Measurements from ENCODE around the gene ACAD9. TPM values are rescaled to one million over a fixed set of nuclear protein-coding genes. Genes with fewer than 3 reads are reported as not detected.

Gene ACAD9
- polyA plus RNA-seq, 2 donors = 25.6 to 30.8 TPM

DNA sequence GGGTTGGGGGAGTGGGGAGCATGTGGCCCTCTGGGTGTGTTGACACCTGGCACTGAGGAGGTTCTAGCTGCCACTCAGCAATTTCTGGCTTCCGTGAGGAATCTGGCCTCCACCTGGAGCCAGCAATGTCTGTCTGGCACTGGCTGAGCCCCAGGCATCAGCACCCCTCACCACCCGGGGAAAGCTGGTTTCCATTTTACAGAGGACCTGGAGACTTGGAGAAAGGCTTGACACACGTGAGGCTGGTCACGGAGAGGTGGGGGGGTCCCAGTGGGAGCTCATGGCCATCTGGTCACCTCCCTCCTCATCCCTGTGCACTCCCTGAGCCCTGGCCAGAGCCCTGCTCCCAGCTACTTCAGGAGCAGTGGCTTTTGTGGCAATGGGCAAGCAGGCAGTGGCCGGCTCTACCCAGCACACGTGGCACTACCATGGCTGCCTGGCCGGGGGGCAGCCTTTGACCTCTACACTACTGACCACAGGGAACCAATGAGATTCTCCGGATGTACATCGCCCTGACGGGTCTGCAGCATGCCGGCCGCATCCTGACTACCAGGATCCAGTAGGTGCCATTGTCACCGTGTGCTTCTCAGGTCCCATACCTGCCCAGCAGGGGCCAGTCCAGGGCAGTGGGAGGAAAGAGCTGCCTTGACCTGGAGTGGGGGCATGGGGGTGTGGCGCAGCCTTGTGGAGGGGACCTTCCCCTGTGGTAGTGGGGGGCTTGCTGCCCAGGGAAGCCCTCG, 28.5 kb downstream of the ACAD9 start:
- Histone ChIP-seq H3K4me1 (ENCODE audit: control insufficient read depth in 2 of 2, insufficient read depth in 2 of 2, low read length in 1 of 2) (no peaks in the 10 kb centered on the region), H3K4me3 (ENCODE audit: low read depth in 1 of 2, low read length in 2 of 2) (no peak overlapping the region), H3K27ac (ENCODE audit: low read depth in 2 of 2, low read length in 1 of 2) (no peak overlapping the region), H3K36me3 (ENCODE audit: control insufficient read depth in 2 of 2, insufficient read depth in 2 of 2, low read length in 1 of 2) (peaks cover 31 to 72% of the 10 kb centered on the region in 2 donors), H3K27me3 (ENCODE audit: control insufficient read depth in 1 of 2, insufficient read depth in 2 of 2, low read length in 2 of 2) (no peaks in the 10 kb centered on the region), H3K9me3 (ENCODE audit: control insufficient read depth in 2 of 2, insufficient read depth in 1 of 2, low read depth in 1 of 2, low read length in 1 of 2) (no peaks in the 10 kb centered on the region)
- WGBS, 2 donors = 90 to 94% methylated on average over 15 of the region's 15 CpGs

DNA sequence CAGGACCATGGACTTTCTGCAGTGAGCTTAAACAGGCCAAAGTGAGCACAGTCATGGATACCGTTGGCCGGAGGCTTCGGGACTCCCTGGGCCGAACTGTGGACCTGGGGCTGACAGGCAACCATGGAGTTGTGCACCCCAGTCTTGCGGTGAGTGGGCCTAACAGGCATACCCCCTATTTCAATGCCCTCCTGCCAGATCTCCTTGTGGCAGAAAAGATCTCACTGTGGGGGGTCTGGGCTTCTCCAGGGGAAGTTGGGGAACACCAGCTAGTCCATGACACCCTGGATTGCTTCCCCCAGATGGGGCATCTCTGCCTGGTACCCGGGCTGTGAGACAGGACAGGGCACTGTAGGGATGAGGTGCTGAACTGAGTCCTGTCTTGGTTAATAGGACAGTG, 29.5 kb downstream of the ACAD9 start:
- no peak overlapping the region for H3K27ac ChIP-seq (ENCODE audit: low read depth in 2 of 2, low read length in 1 of 2)
- H3K9me3 ChIP-seq (ENCODE audit: control insufficient read depth in 2 of 2, insufficient read depth in 1 of 2, low read depth in 1 of 2, low read length in 1 of 2) = no peaks in the 10 kb centered on the region
- WGBS, 2 donors = 89 to 98% methylated on average over 6 of the region's 6 CpGs
- no peaks in the 10 kb centered on the region for H3K27me3 ChIP-seq (ENCODE audit: control insufficient read depth in 1 of 2, insufficient read depth in 2 of 2, low read length in 2 of 2)
- H3K36me3 ChIP-seq (ENCODE audit: control insufficient read depth in 2 of 2, insufficient read depth in 2 of 2, low read length in 1 of 2) = peaks cover 37 to 70% of the 10 kb centered on the region in 2 donors
- H3K4me3 ChIP-seq (ENCODE audit: low read depth in 1 of 2, low read length in 2 of 2) = no peak overlapping the region
- no peaks in the 10 kb centered on the region for H3K4me1 ChIP-seq (ENCODE audit: control insufficient read depth in 2 of 2, insufficient read depth in 2 of 2, low read length in 1 of 2)

DNA sequence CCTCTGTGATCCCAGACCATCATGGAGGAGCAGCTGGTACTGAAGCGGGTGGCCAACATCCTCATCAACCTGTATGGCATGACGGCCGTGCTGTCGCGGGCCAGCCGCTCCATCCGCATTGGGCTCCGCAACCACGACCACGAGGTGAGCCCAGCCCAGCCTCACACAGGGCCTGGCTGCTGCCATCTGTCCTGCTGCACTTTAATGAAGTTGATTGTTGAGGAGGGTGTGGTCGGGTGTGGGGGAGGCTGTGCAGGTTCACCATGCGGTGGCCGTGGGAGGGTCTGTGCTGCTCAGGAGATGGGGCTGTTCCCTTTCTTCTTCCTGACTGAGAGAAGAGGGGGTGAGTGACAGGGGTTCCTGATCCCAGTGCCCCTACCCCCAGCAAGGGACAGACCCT, 30.6 kb downstream of the ACAD9 start:
- H3K36me3 ChIP-seq (ENCODE audit: control insufficient read depth in 2 of 2, insufficient read depth in 2 of 2, low read length in 1 of 2) = peaks cover 41 to 67% of the 10 kb centered on the region in 2 donors
- 87 to 92% methylated on average over 13 of the region's 13 CpGs for WGBS, 2 donors
- H3K4me1 ChIP-seq (ENCODE audit: control insufficient read depth in 2 of 2, insufficient read depth in 2 of 2, low read length in 1 of 2) = no peaks in the 10 kb centered on the region
- H3K27ac ChIP-seq (ENCODE audit: low read depth in 2 of 2, low read length in 1 of 2) = no peak overlapping the region
- no peak overlapping the region for H3K4me3 ChIP-seq (ENCODE audit: low read depth in 1 of 2, low read length in 2 of 2)
- no peaks in the 10 kb centered on the region for H3K27me3 ChIP-seq (ENCODE audit: control insufficient read depth in 1 of 2, insufficient read depth in 2 of 2, low read length in 2 of 2)
- no peaks in the 10 kb centered on the region for H3K9me3 ChIP-seq (ENCODE audit: control insufficient read depth in 2 of 2, insufficient read depth in 1 of 2, low read depth in 1 of 2, low read length in 1 of 2)

DNA sequence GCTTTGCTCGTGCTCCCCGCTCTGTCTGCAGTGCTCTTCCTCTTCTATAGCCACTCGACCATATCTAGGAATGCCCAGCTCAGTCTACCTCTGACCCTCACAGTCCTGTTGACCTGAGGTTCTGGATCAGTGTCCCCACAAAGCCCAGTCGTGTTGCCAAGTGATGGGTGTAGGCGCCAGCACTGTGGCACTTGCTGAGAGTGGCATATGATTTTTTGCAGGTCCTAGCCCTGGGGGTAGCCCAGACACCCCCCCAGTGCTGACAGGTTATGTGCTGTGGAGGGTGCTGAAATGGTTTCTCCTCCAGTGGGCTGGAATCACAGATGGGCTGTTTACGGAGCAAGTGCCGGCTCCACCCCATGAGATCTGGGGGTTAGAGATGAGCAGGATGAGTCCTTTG, 32.5 kb downstream of the ACAD9 start:
- Histone ChIP-seq H3K9me3 (ENCODE audit: control insufficient read depth in 2 of 2, insufficient read depth in 1 of 2, low read depth in 1 of 2, low read length in 1 of 2) (no peaks in the 10 kb centered on the region), H3K27me3 (ENCODE audit: control insufficient read depth in 1 of 2, insufficient read depth in 2 of 2, low read length in 2 of 2) (no peaks in the 10 kb centered on the region), H3K4me1 (ENCODE audit: control insufficient read depth in 2 of 2, insufficient read depth in 2 of 2, low read length in 1 of 2) (no peaks in the 10 kb centered on the region), H3K36me3 (ENCODE audit: control insufficient read depth in 2 of 2, insufficient read depth in 2 of 2, low read length in 1 of 2) (peaks cover 35 to 55% of the 10 kb centered on the region in 2 donors), H3K4me3 (ENCODE audit: low read depth in 1 of 2, low read length in 2 of 2) (no peak overlapping the region), H3K27ac (ENCODE audit: low read depth in 2 of 2, low read length in 1 of 2) (no peak overlapping the region)
- WGBS, 2 donors = 90 to 95% methylated on average over 7 of the region's 7 CpGs

- H3K27ac ChIP-seq (ENCODE audit: low read depth in 2 of 2, low read length in 1 of 2) = no peak overlapping the region
- no peaks in the 10 kb centered on the region for H3K4me1 ChIP-seq (ENCODE audit: control insufficient read depth in 2 of 2, insufficient read depth in 2 of 2, low read length in 1 of 2)
- H3K9me3 ChIP-seq (ENCODE audit: control insufficient read depth in 2 of 2, insufficient read depth in 1 of 2, low read depth in 1 of 2, low read length in 1 of 2) = no peaks in the 10 kb centered on the region
- WGBS, 2 donors = 85 to 89% methylated on average over 10 of the region's 10 CpGs
- no peaks in the 10 kb centered on the region for H3K27me3 ChIP-seq (ENCODE audit: control insufficient read depth in 1 of 2, insufficient read depth in 2 of 2, low read length in 2 of 2)
- H3K36me3 ChIP-seq (ENCODE audit: control insufficient read depth in 2 of 2, insufficient read depth in 2 of 2, low read length in 1 of 2) = peaks cover 25% of the 10 kb centered on the region in 2 donors
- no peak overlapping the region for H3K4me3 ChIP-seq (ENCODE audit: low read depth in 1 of 2, low read length in 2 of 2)
These were observed 35.7 kb downstream of the ACAD9 start for GRCh38 chr3:128914966-128915645.

- Histone ChIP-seq H3K4me1 (ENCODE audit: control insufficient read depth in 2 of 2, insufficient read depth in 2 of 2, low read length in 1 of 2) (no peaks in the 10 kb centered on the region), H3K4me3 (ENCODE audit: low read depth in 1 of 2, low read length in 2 of 2) (no peak overlapping the region), H3K27ac (ENCODE audit: low read depth in 2 of 2, low read length in 1 of 2) (no peak overlapping the region), H3K27me3 (ENCODE audit: control insufficient read depth in 1 of 2, insufficient read depth in 2 of 2, low read length in 2 of 2) (no peaks in the 10 kb centered on the region), H3K9me3 (ENCODE audit: control insufficient read depth in 2 of 2, insufficient read depth in 1 of 2, low read depth in 1 of 2, low read length in 1 of 2) (no peaks in the 10 kb centered on the region), H3K36me3 (ENCODE audit: control insufficient read depth in 2 of 2, insufficient read depth in 2 of 2, low read length in 1 of 2) (peaks cover 16 to 21% of the 10 kb centered on the region in 2 donors)
- 63 to 69% methylated on average over 2 of the region's 2 CpGs for WGBS, 2 donors
These were observed 37.9 kb downstream of the ACAD9 start for GRCh38 chr3:128917291-128917690.

DNA sequence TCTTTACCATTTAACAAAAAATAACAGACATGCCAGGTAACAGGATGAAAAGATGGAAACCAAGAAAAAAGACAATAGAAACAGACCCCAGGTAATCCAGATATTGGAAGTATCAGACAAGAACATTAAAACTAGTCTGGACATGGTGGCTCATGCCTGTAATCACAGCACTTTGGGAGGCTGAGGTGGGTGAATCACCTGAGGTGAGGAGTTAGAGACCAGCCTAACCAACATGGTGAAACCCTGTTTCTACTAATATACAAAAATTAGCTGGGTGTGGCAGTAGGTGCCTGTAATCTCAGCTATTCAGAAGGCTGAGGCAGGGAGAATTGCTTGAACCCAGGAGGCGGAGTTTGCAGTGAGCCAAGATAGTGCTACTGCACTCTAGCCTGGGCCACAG, 40.6 kb downstream of the ACAD9 start:
- no peaks in the 10 kb centered on the region for H3K4me1 ChIP-seq (ENCODE audit: control insufficient read depth in 2 of 2, insufficient read depth in 2 of 2, low read length in 1 of 2)
- no peak overlapping the region for H3K27ac ChIP-seq (ENCODE audit: low read depth in 2 of 2, low read length in 1 of 2)
- H3K9me3 ChIP-seq (ENCODE audit: control insufficient read depth in 2 of 2, insufficient read depth in 1 of 2, low read depth in 1 of 2, low read length in 1 of 2) = peaks cover 0 to 3% of the 10 kb centered on the region in 2 donors
- H3K27me3 ChIP-seq (ENCODE audit: control insufficient read depth in 1 of 2, insufficient read depth in 2 of 2, low read length in 2 of 2) = no peaks in the 10 kb centered on the region
- H3K36me3 ChIP-seq (ENCODE audit: control insufficient read depth in 2 of 2, insufficient read depth in 2 of 2, low read length in 1 of 2) = peaks cover 2 to 4% of the 10 kb centered on the region in 2 donors
- no peak overlapping the region for H3K4me3 ChIP-seq (ENCODE audit: low read depth in 1 of 2, low read length in 2 of 2)
- 100% methylated on average over 1 of the region's 1 CpG for WGBS, 2 donors

DNA sequence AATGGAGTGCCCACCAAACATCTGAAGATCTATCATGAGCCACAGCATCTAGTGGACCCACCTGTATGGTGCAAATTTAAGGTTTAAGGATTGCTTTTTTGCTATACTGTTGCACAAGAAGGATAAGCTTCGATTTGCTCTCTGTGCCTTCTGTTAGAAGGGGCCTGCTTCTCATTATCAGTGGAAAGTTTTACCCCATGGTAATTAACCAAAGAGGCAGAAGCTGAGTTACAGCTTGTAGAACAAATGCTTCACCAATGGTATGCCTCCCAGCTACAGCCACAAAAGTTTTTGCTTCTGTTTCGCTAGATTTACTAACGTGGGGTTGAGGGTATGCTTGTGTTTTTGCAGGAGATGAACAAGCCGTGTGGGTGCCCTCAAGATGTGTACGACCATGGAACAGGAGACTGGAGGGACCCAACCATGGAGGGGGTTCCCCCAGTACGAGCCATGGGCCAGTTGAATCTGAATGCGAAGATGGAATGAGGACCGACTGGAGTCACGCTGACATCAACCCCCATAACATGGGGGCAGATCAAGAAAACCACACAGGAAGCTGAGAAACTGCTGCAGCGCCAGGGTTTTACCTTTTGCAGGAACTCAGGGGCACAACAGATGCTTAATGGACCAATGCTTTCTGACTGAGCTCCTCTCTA, 43.5 kb downstream of the ACAD9 start:
- no peak overlapping the region for H3K27ac ChIP-seq (ENCODE audit: low read depth in 2 of 2, low read length in 1 of 2)
- H3K4me1 ChIP-seq (ENCODE audit: control insufficient read depth in 2 of 2, insufficient read depth in 2 of 2, low read length in 1 of 2) = no peaks in the 10 kb centered on the region
- peaks cover 0 to 5% of the 10 kb centered on the region in 2 donors for H3K9me3 ChIP-seq (ENCODE audit: control insufficient read depth in 2 of 2, insufficient read depth in 1 of 2, low read depth in 1 of 2, low read length in 1 of 2)
- no peak overlapping the region for H3K4me3 ChIP-seq (ENCODE audit: low read depth in 1 of 2, low read length in 2 of 2)
- H3K36me3 ChIP-seq (ENCODE audit: control insufficient read depth in 2 of 2, insufficient read depth in 2 of 2, low read length in 1 of 2) = no peaks in the 10 kb centered on the region
- WGBS, 2 donors = 71 to 74% methylated on average over 10 of the region's 10 CpGs
- H3K27me3 ChIP-seq (ENCODE audit: control insufficient read depth in 1 of 2, insufficient read depth in 2 of 2, low read length in 2 of 2) = no peaks in the 10 kb centered on the region

DNA sequence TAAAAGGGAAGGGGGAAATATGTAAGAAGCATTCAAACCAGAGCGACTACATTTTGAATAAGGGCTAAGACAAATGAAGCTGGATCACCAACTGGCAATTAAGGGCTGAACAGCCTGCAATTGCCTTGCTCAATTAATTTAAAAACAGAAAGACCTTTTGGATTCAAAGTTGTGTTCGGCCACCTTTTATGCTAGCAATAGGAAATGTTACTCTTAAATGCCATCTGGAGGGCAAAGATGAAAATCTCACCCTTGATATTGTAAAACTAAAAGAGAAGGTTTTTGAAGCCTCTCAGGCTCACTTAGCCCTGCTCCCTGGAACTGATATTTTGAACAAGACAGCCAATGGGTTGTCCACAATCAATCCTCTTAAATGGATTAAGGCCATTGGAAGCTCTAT, 44.2 kb downstream of the ACAD9 start:
- H3K27ac ChIP-seq (ENCODE audit: low read depth in 2 of 2, low read length in 1 of 2) = no peak overlapping the region
- H3K4me3 ChIP-seq (ENCODE audit: low read depth in 1 of 2, low read length in 2 of 2) = no peak overlapping the region
- no peaks in the 10 kb centered on the region for H3K4me1 ChIP-seq (ENCODE audit: control insufficient read depth in 2 of 2, insufficient read depth in 2 of 2, low read length in 1 of 2)
- H3K9me3 ChIP-seq (ENCODE audit: control insufficient read depth in 2 of 2, insufficient read depth in 1 of 2, low read depth in 1 of 2, low read length in 1 of 2) = peaks cover 0 to 5% of the 10 kb centered on the region in 2 donors
- H3K27me3 ChIP-seq (ENCODE audit: control insufficient read depth in 1 of 2, insufficient read depth in 2 of 2, low read length in 2 of 2) = no peaks in the 10 kb centered on the region
- WGBS, 2 donors = 70 to 78% methylated on average over 2 of the region's 2 CpGs
- H3K36me3 ChIP-seq (ENCODE audit: control insufficient read depth in 2 of 2, insufficient read depth in 2 of 2, low read length in 1 of 2) = no peaks in the 10 kb centered on the region

Measured in esophagus (tissue), 2 donors.